ENCODE measurements around the gene ADCY1.

ADCY1 gene

DNA sequence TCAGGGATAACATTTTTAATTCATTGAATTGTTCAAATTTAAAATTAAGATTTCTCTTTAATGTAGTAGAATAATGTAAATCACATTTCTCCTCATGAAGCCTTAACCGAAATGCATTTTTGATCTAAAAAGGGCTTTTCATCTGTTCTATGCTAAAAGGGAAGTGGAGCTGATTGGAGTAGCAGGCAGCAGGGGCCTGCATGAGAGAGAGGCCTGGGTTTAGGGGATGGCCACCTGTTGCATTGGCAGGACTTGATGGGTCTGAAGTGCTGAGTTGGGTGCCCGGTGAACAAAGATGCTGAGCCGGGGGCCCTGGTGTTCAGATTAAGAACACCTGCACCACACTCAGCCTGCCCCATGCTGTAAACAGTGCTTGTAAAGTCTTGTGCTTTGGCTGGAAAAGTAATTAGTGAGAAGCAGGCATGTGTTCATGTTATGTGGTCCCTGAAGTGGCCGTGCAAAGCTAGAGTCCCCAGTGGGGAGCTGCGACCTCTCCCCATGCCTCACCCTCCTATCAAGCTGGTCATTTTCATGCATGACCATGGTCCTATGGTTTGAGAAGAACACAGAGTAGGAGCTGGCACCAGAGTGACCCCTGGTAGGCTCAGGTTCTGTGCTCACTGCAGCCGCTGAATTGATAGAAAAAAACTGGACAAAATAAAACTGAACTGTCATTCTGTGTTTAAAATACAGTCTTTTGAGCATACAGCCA is 124.3 kb downstream of the ADCY1 start:
- no peak for DNase-seq

DNA sequence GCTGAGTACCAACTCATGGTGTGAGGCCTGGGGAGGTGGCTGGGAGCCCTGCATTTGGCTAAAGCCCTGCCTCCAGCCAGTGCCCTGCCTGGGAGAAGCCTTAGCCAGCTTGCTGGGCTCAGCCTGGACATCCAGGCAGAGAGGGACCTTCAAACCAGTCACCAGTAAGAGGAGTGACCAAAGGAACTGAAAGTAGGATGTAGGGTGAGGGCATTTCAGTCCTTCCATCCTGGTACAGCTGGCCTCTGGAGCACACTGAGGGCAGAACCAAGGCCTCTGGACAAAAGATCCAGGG is 124.8 kb downstream of the ADCY1 start:
- no peak for DNase-seq

DNA sequence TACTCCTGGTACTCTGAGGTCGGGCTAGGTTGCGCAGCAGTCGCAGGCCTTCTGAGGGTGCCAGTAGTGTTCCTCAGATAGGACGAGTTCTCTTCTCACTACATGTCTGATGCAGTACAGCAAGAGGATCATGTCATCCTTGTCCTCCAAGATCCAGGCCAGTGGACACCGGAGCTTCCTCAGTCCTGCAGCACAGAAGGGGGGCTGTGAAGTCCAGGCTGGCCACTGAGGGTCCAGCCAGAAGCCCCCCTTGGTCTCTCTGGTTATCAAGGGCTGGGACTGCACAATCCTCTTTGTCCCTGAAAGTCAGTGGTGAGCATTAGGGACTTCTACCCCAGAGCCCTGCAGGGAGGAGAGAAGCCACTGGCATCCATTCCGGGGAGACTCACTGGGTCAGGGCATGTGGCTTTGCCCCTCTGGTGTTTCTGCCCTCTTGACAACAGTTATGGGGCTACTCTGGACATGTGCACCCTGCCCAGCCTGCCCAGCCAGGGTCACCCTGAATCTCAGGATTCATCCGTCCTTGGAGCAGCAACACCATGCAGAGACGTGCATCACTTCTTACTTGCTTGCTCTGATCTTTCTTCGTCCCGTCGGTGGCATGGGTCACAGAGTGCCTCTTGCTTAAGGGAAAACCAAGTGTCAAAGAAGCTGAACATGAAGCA is 125.7 kb downstream of the ADCY1 start:
- DNase-seq = no peak

DNA sequence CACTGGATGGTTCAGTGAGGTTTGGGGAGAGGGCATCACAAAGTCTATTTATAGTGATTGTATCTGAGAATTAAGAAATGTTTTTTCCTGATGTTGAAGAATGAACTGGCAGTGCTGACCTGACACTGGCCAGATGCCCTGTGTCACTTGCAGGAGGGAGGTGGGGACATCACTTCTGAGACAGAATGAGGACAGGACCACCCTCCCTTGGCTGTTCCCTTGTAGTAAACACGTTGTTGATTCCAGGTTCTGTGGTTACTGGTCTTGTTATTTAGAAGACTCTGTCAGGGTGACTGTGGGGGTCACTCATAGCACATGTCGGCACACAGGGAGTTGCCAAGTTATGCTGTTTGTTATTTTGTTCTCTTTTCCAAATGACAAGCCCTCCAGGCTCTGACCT is 126.4 kb downstream of the ADCY1 start:
- DNase-seq = no peak

DNA sequence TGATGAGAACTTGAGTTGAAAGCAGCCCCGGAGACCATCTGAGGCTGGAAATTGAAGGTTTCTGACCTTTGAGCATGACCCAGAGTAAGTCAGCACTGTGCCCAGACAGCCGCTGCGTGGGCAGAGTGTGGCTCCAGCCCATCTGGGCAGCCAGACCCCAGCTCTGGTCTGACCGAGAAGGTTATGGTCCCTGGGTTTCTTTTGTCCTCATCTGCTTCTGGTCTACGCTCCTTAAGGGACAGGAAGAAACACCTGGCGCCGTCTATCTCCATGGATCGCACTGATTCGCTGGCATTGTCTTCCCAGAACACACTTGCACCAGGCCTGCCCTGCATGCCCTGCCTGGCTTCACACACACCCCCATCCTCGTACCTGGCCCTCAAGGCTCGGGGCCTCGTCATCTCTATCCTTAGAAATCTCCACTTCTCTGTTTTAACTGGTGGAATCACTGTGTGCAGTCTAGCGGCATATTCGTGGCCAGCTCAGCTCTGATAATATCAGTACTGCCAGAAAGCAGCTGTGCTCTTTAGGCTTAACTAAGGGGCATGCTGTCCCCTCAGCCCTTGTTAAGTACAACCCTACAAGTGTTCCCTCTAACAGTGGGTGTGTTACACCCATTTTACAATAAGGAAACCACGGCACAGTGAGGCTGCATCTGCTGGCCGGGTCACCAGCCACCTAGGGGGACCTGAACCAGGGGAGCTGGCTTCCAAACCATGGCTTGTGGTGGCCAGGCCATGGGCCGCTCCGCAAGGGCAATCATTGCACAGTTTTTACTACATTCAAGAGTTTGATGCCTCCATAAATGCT is 127.7 kb downstream of the ADCY1 start:
- no peak for DNase-seq

DNA sequence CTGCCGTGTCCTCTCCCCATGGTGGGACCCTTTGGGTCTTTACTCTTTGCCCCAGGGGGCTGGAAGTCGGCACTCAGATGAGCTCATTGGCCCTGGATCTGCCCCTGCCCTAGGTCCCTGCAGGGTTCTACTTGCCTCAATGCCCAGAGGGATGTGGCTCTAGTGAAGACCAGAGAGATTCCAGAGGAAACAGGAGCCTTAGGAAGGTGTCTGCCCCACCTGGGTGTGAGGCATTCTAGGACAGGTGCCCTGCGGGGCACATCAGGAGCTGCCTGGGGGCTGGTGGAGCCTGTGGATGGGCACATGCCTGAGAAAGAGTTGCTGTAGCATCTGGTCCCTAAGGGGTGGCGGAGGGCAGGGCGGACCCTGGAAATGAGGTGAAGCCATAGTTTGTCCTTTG is 128.6 kb downstream of the ADCY1 start:
- DNase-seq = no peak

DNA sequence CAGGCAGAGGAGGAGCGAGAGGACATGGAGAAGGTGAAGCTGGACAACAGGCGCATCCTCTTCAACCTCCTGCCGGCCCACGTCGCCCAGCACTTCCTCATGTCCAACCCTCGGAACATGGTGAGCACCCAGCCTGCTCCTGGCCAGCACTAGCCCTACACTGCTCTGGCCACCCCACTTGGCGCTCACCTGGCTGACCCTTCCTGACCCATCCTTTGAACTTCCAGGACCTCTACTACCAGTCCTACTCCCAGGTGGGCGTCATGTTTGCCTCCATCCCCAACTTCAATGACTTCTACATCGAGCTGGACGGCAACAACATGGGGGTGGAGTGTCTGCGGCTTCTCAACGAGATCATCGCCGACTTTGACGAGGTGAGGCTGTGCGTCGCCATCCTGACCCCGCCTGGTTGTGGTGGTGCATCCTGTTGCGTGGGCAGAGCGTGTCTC is 129.2 kb downstream of the ADCY1 start:
- no peak for DNase-seq

DNA sequence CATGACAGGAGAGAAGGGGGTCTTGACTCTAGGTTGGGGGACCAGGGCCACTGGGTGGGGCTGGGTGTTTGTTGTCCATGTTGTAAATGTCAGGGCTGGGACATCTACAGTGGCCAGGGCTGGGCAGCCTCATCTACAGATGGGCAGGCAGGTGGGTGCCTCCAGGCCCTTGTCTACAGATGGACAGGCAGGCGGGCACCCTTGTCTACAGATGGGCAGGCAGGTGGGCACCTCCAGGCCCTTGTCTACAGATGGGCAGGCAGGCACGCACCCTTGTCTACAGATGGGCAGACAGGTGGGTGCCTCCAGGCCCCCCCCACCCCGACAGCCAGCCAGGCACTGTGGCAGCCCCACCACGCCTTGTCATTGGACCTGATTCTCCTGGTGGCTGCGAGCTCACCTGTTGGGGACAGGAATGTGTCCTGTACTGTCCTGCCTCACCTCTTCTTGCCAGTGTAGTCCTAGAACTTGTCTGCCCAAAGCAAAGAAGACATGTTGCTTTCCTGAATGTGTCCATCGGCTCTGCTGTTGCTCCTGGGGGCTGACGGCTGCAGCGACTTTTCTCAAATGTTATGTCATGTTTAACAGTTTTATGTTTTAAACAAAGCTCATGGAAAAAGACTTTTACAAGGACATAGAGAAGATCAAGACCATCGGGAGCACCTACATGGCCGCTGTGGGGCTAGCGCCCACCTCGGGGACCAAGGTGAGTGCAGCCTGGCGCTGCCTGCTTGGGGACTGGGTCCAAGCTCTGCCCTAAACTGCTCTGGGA is 129.9 kb downstream of the ADCY1 start:
- DNase-seq = no peak

DNA sequence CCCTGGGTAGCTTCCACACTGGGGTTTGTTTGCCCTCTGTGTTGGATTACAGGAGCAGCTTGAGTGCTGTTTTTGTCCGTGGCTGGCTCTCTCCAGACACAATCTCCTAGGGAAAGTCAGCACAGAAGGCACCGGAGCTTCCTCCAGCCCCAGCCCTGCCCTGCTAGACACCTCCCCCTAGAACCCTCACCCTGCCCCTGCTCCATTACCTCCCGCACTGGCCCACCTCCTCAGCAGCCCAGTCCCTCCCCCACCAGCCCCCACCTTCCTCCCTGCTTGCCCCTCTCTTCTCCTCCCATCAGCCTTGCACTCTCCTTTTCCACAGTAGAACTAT is 130.5 kb downstream of the ADCY1 start:
- no peak for DNase-seq

DNA sequence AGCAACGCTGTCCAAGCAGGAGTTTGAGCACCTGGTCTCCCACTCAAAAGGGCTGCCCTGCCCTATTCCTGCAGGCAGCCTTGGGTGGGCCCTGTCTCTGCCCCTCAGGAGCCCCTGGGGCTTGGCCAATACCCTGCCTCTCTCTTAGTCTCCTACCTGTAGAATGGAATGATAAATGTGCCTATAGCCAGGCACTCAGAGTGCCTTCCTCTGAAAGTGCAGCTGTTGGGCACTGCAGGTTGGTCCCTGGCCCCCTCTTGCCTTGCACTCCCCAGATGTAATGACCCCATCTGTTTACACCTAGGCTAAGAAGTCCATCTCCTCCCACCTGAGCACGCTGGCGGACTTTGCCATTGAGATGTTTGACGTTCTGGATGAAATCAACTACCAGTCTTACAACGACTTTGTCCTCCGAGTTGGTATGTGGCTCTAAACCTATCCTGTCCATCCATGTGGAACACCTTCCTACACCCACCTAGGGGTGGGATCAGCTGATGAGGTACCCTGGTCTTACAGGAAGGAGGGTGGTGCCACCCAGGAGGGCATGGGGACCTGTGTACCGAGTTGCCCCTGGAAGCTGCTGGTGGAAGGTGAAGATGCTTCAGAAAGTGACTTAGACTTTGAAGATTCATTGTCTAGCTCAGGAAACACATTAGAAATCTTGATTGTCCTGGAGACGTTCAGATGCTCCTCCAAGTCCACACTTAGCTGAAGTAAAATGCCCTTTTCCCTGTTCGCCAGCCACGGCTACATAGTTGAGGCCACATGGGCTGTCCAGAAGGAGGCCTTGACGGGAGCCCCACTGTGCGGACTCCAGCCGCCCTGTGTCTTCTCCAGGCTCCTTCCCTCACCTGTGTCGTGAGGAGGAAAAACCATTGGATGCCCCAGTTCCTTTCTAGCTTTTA is 134.1 kb downstream of the ADCY1 start:
- DNase-seq = no peak

DNA sequence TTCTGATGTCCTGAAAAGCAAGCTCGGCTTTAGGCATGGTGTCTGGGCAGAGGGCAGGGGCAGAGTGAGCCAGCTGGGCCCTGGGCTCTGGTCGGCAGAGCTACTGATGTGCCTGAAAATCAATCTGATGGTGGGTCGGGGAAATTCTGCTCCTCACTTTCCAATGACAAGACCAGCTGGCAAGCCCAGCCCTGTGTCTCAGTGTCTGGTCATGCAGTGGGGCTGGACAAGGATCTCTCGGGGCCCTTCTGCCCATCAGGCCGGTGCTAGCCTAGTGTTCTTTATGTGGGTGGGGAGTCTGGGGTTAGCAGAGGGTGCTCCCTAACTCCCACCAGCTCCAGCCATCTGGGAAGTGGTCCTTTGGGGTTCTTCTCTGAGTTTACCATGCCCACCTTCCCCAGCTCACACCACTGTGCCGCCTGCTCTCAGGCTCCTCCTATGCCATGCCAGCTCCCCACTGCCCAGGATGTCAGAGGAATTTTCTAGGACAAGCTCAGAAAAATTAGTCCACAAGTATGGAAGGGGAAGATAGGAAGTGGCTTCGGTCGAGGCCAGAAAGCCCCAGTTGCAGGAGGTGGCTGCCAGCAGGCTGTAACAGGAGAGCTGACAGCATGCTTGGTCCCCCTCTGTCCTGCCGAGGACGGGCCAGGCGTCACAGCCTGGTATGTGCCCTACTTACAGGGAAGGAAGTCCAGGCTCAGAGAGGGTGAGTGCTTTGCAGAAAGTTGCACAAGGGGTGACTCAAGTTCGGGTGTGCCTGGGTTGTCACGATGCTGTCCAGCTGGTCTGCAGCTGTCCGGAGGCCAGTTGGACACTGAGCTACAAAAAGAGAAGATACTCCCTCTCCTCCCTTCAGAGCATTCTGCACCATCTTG is 135.2 kb downstream of the ADCY1 start:
- no peak for DNase-seq

DNA sequence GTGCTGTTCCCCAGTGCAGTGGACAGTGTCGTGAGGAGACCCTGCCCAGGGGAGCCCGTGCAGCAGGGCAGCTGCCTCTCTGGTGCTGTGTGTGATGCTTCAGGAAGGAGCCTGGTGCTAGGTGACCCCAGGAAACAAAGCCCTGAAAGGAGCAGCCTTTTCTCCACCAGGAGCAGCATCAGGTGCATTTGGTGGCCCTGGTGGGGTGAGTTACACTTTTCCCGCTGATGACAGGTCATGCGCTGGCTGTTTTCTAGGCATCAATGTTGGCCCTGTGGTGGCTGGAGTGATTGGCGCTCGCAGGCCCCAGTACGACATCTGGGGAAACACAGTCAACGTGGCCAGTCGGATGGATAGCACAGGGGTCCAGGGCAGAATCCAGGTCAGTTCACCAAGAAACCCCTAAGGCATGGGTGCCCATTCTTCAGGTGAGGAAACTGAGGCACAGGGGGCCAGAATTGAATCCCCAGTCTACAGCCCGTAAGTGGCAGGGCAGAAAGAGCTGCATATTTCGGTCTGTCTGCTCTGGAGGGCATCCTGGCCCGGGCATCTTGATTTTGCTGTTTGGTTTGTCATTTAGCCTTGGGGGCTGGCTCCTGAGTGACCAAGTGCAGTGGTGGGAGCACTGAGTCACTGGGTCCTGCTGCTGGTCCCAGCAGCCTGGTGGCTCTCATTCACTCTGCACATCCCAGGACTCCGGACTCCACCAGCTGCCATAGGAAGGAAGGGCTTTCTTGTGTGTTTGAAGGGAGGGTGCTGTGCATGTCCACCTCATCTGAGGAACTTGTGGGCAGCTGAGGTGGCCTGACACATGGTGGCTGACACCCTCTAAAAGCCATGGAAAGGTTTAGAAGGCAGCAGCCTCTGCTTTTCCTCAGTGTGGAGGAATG is 136.3 kb downstream of the ADCY1 start:
- DNase-seq = no peak

DNA sequence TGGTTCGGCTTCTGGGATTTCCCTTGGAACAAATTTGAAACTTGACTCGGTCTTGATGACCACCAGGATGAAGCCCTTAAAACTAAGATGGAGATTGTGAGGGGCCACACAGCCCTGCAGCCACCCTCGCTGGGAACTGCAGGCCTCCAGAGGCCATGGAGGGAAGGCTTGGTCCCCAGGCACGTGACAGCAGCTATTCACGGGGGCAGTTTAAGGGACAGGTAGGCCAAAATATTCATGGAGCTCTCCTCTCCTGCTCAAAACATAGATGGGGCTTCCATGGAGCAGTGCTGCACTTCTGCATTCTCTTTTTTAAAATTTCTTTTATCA is 137.0 kb downstream of the ADCY1 start:
- no peak for DNase-seq

DNA sequence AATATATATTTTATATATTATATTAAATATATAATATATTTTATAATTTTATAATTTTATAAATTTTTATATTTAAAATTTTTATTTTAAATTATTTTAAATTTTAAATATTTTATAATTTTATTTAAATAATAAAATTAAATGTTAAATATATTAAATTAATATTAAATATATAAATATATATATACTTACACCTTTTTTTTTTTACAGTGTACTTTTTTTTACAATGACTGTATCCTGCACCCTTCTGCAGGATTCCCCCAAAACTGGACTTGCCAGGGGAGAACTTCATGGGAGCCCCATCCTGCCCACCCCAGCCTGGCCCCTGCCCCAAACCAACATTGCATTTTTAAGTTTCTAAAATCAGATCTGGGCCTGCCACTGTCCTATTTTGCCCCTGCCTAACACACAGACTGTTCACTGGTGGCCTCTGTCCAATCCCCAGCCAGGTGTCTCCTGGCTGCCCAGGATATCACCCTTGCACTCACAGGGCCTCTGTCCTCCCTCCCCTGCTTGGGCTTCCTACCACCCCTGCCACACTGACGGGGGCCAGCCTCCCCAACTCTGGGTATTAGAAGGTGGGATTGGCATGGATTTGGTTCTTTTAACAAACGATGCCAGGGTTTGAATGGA is 138.0 kb downstream of the ADCY1 start:
- no peak for DNase-seq

DNA sequence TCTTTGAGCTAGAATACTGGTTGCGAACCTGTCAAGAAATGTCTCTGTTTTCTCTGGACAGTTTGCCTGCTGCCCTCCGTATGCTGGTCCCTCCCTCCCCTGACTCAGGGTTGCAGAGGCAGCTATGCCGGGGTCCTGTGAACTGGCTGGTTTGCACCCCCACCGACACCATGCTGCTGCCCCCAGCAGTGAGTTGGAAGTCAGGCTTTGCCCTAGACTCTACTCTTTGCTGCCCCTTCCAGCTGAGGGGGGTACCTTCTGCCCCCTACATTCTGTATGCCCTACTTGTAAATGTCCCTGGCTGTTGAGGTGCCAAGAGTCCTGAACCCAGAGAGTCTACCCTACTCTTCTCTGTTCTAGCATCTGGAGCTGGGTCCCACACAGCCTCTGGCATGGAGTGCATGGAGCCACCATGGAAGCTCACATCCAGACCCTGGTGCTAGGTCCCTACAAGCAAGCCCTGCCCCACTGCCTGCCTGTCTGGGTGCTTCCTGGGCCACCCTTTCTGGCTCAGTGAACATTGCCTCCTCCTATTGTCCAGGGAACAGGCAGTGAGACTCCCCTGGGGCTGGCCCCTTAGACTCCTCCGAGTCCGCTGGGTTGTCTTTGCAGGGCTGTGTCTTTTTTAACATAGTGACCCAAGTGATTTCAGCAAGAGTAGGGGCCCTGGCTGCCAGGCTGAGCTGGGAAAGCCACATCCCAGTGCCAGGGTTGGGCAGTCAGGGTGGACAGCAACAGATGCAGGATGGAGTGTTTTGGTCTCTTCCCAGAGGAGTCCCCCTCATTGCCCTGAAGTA is 138.9 kb downstream of the ADCY1 start:
- no peak for DNase-seq

DNA sequence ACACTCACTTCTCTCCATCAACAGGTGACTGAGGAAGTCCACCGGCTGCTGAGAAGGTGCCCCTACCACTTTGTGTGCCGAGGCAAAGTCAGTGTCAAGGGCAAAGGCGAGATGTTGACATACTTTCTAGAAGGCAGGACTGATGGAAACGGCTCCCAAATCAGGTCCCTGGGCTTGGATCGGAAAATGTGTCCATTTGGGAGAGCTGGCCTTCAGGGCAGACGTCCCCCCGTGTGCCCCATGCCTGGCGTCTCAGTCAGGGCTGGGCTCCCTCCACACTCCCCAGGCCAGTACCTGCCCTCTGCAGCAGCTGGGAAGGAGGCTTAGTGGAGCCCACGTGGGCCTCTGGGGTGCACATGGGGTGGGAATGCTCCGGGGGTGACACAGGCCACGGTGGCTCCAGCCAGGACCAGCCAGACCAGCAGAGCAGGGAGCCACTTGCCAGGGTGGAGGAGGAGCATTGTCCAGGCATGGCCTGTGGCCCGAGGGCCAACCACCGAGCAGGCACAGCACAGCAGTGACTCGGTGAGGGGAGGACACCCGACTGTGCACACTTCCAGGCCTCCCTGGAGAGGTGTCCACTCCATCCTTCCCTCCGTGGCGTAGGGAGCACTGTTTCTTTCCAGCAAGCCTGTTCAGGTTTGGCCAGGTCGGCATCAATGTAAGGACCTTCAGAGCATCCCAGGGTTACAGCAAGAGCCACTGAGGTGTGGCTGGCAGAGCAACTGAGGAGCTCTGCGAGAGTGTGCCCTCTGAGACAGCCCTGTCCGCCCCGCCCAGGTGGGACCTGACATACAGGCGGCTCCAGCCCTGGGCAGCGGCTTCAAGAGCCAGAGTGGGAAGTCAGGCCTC is 139.7 kb downstream of the ADCY1 start:
- DNase-seq = no peak

DNA sequence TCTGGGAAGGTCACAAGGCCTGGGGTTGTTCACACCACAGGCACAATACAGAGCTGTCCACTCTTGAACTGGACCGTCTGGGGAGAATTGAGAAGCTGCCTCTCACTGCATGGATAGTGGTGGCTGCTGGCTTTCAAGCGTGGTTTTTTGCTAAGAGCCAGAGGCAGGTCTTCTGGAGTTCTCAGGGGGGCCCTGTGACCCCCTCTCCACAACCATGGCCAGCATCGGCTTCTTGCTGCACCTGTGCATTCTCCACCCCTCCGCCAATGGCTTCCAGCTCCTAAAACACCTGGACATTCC is 140.3 kb downstream of the ADCY1 start:
- DNase-seq = no peak

Measured in hippocampal formation (tissue), 2 donors.